GM19372 (cell line): ENCODE measurements around the gene GGA2.
"Not testable (repeated sequence)": the region's sequence is repeated elsewhere in the genome, so short reads cannot be mapped to it uniquely, and the experiment has no call there.

Experiments
- ATAC-seq: cut with Tn5 transposase; IDR thresholded peaks from one replicate; pipeline ENCODE4 v1.9.1; 2021; ENCODE audit warnings: mild to moderate bottlenecking, low read depth, moderate library complexity; ENCODE audit not compliant: unreplicated experiment

Gene GGA2

GRCh38 chr16:23505180-23505665, 5.1 kb downstream of the GGA2 start:
- no peak for ATAC-seq

DNA sequence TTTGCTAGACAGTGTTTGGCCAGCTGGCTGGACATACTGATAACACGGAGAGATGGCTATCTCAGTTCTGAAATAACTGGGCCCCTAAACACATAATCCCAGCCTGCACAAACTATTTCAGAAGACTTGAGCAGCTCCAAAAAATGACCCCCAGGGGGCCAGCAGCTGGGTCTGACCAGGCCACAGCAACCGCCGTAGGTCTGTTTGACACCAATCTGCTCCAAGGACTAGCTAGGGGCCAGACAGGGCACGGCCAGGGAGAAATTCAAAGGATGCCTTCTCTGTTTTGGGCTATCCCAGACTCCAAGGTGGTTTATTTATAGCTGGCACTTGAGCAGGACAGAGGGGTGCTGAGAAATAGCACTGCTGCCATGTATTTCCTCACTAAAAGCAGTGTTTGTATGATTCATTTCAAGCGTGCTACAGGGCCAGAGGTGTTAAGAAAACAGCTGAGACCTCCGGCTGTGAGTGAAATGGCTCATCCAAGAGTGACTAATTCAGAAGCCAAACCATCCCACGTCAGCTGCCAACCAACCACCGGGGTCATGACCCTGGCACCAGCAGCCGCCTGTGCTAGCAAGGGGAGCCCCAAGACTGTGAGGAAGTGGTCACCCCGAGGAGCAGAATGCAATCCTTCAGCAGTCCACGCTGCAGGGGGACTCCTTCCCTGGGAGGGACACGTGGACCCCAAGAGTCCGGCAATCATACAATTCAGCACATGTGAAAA, 5.7 kb downstream of the GGA2 start:
- ATAC-seq: no peak

DNA sequence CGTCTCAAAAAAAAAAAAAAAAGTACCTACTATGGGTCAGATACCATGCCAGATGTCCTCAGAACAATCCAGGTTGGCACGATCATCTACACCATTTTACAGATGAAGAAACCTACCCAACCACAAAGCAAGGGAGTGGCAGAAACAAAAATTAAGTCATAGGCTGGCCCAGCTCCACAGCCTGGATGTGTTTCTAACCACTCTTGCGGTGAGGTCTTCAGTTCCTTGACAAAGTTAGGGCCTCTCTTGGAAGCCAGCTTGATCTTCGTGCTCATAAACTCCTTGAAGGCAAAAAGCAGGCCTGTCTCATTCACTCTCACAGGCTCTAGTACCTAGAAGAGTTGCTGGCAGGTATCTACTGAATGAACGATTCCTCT, 6.2 kb downstream of the GGA2 start:
- ATAC-seq: no peak

- ATAC-seq: no peak
Measured at GRCh38 chr16:23502466-23502865, 7.8 kb downstream of the GGA2 start.

- ATAC-seq: no peak
Measured at GRCh38 chr16:23501291-23501690, 9.0 kb downstream of the GGA2 start.

DNA sequence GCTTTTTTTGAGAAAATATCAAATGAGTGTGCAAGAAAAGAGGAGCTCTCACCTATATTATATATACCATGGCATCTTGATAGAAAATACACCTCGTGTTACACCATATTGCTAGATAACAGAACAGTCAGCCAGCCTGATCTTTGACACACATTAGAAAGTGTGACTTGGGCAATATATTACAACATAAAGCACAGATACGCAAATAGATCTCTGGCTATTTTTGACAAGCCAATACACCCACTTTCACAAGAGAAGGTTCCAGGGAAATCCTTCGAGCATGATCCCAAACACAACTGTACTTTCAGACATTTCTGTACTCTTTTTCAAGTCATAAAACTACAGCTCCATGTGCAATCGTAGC, 9.4 kb downstream of the GGA2 start:
- ATAC-seq: no peak

DNA sequence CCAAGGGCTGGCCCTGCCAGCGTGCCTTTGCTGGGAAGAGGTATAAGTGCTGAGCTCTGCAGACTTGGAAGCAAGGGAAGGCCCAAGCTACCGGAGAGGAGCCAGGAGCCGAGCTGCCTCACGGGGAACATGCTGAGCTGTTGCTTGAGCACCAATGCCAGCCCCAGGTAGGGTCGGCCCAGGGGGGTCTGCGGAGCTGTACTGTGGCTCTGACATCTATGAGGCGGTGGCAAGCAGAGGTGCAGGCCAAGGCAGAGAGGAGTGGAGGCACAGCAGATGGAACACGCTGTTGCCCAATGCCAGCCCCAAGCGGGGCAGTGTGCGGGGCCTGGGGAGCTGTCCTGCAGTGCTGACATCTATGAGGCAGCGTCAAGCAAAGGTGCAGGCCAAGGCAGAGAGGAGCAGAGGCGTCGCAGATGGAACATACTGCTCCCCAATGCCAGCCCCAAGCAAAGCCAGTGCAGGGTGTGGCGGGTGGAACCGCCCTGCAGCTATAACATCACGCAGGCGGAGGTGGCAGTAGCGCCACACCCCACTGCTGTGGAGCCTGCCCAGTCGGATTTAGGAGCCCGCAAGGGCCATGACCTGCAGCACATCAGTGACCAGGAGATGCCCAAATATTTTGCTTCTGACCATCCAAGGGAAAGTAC, 10.0 kb downstream of the GGA2 start:
- no peak for ATAC-seq

GRCh38 chr16:23499801-23500200, 10.5 kb downstream of the GGA2 start:
- ATAC-seq: no peak

- ATAC-seq: no peak
Measured at GRCh38 chr16:23498863-23499262, 11.4 kb downstream of the GGA2 start.

DNA sequence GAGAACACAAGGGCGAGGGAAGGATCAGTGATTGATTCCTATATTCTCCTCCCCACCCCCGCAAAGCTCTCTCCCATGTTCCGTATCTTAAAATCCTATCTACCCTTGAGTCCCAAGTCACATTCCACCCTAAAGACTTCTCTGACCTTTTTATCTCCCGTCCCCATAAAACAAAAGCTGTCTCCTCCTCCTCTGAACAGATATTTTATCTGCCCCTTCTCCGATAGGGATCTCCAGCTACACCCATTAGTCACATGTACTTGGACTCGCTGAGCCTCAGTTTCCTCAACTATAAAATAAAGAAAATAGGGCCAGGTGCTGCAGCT, 12.8 kb downstream of the GGA2 start:
- no peak for ATAC-seq

GRCh38 chr16:23496821-23497542, 13.3 kb downstream of the GGA2 start:
- no peak for ATAC-seq

GRCh38 chr16:23495671-23496070, 14.6 kb downstream of the GGA2 start:
- no peak for ATAC-seq

DNA sequence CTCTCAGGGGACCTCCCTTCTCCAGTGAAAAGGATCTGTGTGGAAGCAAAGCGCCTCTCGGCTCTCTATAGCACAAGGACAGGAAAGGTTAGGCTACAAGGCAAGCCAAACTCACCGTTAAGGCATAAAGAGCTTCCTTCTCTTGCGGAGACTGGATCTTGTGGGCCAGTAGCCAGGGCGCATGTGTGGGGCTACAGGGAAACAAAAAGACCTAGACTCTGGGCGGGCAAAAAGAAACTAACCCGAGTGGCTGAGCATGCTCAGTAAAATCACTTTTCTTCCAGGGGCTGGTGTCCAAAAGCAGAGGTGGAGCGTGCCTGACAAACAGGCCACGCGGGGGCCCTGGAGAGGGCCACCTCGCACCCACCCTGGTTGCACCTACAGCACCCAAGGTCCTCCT, 16.1 kb downstream of the GGA2 start:
- ATAC-seq: no peak

DNA sequence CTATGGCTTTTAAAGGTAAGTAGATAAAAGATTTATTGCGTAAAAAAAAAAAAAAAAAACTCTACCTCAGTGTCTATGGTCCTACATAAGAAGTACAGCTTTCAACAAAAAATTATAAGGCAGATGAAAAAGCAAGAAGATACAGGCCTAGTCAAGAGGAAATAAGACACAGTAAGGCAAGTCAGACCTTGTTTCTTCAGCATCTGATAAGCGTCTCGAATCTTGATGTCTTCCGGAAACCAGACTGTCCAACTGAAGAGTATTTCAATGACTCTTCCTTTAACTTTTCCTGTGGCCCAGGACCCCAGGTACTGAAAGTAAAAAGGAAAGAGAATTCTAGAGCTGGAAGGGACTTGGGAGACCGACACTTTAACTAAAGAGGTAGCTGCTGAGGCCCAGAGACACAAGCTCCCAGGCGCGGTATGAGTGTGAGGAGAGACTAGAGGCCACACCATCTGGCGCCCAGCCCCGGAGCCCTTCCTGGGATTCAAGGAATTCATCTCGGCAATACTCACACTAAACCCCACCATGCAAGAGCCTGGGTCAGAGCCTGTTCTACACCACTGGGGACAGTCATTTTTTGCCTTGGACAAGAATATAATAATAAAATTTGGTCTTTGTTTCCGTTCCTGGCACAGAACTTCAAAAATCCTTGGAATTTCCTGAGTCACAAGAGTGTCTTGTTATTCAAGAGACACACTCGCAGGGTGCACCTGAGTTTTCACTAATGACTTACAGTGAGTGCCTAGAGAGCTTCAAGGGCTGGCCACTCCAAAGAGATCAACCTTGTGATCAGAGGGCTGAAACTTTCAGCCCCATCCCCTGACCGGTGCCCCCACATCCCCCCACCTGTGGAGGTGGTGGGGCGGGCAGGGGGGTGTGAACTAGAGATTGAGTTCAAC, 18.6 kb downstream of the GGA2 start:
- ATAC-seq: no peak

DNA sequence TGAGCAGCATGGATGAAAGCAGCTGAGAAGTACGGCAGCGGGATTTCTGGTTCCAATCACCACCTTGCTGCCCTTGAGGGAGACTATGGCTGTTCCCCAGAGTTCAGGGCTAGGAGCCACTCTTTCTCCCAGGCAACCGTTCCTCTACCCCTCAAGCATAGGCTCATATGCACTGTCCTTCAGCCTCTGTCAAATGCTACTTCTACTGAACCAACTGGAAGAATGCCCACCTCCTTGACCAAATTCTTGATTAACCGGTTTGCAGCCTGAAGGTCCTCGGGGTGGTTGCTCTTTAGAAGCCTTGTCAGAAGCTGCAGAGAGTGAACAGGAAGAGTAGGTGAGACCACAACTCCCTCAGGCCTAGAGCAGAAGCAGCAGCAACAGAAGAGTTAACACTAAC, 23.8 kb downstream of the GGA2 start:
- ATAC-seq: no peak

GRCh38 chr16:23485841-23486240, 24.5 kb downstream of the GGA2 start:
- no peak for ATAC-seq

DNA sequence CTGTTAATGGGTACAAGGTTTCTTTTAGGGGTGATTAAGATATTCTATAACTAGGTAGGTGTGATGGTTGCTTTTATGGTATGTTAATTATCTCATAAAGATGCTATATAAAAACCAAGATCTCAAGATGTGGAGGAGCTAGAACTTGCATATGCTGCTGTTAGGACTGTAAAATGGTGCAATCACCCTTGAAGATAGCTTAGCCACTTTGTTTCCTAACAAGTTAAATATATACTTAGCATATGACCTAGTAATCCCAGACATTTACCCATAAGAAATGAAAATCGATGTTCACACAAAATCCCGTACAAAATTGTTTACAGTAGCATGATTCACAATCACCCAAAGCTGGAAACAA, 25.1 kb downstream of the GGA2 start:
- ATAC-seq: no peak

DNA sequence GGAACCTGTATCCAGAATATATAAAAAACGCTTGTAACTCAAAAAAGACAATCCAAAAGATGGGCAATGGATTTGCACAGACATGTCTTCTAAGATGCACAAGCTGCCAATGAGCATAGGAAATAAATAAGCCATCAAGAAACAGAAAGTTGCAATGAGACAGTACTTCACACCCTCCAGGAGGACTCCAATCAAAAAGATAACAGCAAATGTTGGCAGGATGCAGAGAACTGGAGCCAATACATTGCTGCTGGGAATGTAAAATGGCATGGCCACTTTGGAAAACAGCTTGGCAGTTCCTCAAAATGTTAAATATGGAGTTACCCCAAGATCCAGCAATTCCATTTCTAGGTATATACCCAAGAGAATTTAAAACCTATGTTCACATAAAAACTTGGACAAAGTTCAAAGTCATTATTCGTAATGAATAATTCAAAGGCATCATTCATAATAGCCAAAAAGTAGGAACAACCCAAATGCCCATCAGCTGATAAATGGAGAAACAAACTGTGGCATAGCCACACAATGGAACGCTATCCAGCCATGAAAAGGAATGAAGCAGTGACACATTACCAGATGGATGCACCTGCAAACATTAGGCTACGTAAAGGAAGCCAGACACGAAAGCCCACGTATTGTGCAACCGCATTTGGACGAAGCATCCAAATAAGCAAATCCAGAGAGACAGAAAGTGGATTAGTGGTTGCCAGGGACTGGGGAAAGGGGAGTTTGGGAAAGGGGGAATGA, 25.6 kb downstream of the GGA2 start:
- no peak for ATAC-seq

DNA sequence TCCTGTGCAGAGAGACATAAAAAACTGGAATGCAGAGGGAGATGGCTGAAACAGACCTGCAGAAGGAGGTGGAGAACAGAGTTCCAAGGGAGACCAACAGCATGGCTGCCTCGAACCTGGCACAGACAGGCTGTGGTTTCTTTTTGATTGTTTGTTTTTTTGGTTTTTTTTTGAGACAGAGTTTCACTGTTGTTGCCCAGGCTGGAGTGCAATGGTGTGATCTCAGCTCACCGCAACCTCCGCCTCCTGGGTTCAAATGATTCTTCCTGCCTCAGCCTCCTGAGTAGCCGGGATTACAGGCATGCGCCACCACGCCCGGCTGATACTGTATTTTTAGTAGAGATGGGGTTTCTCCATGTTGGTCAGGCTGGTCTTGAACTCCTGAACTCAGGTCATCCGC, 26.8 kb downstream of the GGA2 start:
- ATAC-seq: not testable (repeated sequence)

GRCh38 chr16:23482778-23483177, 27.5 kb downstream of the GGA2 start:
- peak; percentile 82 for ATAC-seq
